Cardiac fibroblast (primary cell): Measurements from ENCODE around the gene POLA1.

Source experiments
- DNase-seq, 2 donors: peaks; one replicate each; pipeline versions ENCODE4 v3.0.0 to v3.0.0-alpha.2; 2010; ENCODE audit warnings: low read depth in 2 of 2
- H3K4me3 ChIP-seq, 2 donors: replicated peaks in 1 of 2; 1 replicate in 1 of 2; 2 replicates in 1 of 2; pipeline ENCODE4 v1.5.1; 2011; ENCODE audit warnings: low read depth in 2 of 2, low read length in 2 of 2, mild to moderate bottlenecking in 2 of 2, moderate library complexity in 1 of 2
- TF ChIP-seq, protein P1 (sequence below): IDR thresholded peaks from one replicate; pipeline ENCODE4 v1.5.1; 2011; ENCODE audit warnings: low read depth, mild to moderate bottlenecking, low read length, inconsistent platforms

POLA1 gene

DNA sequence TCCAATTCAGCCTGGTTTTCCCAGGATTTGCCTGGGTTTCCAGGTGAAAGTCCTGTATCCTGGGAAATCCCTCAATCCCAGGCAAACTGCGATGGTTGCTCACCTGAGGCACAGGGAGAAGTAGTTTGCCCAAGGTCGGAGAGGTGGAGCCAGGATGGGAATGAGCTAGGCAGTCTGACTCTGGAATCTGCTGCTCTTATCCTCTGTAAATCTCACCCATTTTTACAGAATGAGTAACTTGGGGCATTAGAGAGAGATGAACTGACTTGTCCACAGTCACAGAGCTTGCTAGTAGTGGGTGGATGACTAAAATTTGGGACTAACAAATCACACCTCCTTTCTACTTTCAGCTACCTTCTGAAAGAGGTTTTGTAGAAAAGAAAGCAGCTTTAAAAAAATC lies 331.9 kb downstream of the POLA1 start:
- TF ChIP-seq, protein P1, sequence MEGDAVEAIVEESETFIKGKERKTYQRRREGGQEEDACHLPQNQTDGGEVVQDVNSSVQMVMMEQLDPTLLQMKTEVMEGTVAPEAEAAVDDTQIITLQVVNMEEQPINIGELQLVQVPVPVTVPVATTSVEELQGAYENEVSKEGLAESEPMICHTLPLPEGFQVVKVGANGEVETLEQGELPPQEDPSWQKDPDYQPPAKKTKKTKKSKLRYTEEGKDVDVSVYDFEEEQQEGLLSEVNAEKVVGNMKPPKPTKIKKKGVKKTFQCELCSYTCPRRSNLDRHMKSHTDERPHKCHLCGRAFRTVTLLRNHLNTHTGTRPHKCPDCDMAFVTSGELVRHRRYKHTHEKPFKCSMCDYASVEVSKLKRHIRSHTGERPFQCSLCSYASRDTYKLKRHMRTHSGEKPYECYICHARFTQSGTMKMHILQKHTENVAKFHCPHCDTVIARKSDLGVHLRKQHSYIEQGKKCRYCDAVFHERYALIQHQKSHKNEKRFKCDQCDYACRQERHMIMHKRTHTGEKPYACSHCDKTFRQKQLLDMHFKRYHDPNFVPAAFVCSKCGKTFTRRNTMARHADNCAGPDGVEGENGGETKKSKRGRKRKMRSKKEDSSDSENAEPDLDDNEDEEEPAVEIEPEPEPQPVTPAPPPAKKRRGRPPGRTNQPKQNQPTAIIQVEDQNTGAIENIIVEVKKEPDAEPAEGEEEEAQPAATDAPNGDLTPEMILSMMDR = no peak
- DNase-seq = no peak

GRCh38 chrX:25026576-25026975 lies 332.9 kb downstream of the POLA1 start:
- no peak overlapping the region for H3K4me3 ChIP-seq
- no peak for DNase-seq
- TF ChIP-seq, protein P1 = no peak

More for the DNA sequence above, 331.9 kb downstream of the POLA1 start:
- no peak overlapping the region for H3K4me3 ChIP-seq

DNA sequence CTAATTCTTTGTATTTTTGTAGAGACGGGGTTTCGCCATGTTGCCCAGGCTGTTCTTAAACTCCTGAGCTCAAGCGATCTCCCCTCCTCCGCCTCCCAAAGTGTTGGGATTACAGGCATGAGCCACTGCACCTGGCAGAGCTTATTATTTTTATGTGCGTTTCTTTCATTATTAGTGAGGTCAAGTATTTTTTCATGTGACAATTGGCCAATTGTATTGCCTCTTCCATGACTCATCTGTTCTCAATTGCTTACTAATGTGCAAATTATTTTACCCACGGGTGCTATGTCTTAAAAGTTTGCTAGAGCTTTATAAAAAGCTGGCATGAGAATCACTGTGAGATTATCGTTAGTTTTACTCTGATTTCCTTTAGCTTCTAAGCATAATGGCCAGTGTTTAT lies 335.0 kb downstream of the POLA1 start:
- TF ChIP-seq, protein P1 = no peak
- peak; percentile 31 to 61 for DNase-seq
- no peak overlapping the region for H3K4me3 ChIP-seq

GRCh38 chrX:25029288-25029825 lies 335.6 kb downstream of the POLA1 start:
- TF ChIP-seq, protein P1 = no peak
- no peak overlapping the region for H3K4me3 ChIP-seq
- DNase-seq = no peak

- TF ChIP-seq, protein P1 = peak; percentile 9
- DNase-seq = peak; percentile 13 to 22
- H3K4me3 ChIP-seq = no peak overlapping the region
Measured at GRCh38 chrX:25034889-25035288, 341.2 kb downstream of the POLA1 start.

DNA sequence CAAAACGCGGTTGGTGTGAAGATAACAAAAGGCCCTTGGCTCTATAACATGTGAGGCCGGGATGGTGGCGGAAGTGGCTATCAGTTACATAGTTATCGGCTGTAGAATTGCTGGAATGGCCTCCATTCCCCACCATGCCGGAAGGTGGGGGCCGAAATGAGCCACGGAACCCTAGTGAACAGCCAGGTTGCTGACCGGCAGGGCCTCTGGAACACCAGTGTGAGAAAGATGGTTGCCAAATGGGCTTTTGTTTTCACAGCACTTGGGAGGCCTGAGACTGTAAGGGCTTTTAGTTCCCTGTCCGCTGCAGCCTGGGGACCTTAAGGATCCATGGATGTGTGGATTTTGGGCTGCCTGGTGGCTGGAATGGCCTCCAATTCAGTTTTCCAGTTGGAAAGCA lies 345.3 kb downstream of the POLA1 start:
- no peak overlapping the region for H3K4me3 ChIP-seq
- no peak for DNase-seq
- TF ChIP-seq, protein P1 = no peak

DNA sequence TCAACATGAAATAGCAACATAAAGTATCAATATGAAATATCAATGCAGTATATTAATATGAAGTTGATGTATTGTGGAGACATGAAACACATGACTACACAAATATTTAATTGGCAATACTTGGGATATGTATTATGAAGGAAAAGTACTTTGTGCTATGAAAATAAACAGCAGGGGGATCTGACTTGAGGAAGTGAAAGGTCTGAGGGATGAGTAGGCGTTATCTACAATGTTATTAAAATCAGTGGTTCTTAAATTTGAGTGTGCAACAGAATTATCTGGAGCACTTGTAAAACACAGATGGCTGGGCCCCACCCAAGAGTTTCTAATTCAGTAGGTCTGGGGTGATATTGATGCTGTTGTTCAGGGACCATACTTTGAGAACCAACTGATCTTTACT lies 349.5 kb downstream of the POLA1 start:
- no peak overlapping the region for H3K4me3 ChIP-seq
- TF ChIP-seq, protein P1 = no peak
- no peak for DNase-seq
